GM12878 (cell line): ENCODE data around the gene PRKAG2. TPM values are rescaled to one million over a fixed set of nuclear protein-coding genes. Genes with fewer than 3 reads are reported as not detected.

ENCODE experiments used
- ATAC-seq: fragments of 200-7000 bp; cut with Tn5 transposase; 3 replicates; pipeline ENCODE4 v1.9.1; 2020; ENCODE audit warnings: mild to moderate bottlenecking, moderate library complexity
- BruUV-seq: library from RNA; stranded (reverse); fragments of 400-500 nt; replicated peaks from 2 replicates; lab custom pipeline; 2021; lab: Mats Ljungman, UMichigan
- CTCF ChIA-PET: fragments of 300-600 bp; sonication (Branson Sonifier 250); formaldehyde crosslinking; extraction: SDS; loops from one replicate; lab custom pipeline; 2021; ENCODE audit warnings: inconsistent platforms; lab: Yijun Ruan, JAX
- POLR2A ChIA-PET: fragments of 350-600 bp; formaldehyde crosslinking; extraction: SDS; loops from one replicate; lab custom pipeline; 2021; ENCODE audit warnings: inconsistent platforms; lab: Charles Lee
- RAD21 ChIA-PET: fragments of 300-600 bp; sonication (Branson Sonifier 250); formaldehyde crosslinking; loops from one replicate; lab custom pipeline; 2023; ENCODE audit warnings: antibody characterized with exemption; ENCODE audit not compliant: unreplicated experiment; lab: Charles Lee
- SMC1A ChIA-PET: fragments of 300-600 bp; sonication (Branson Sonifier 250); formaldehyde crosslinking; loops from one replicate; lab custom pipeline; 2023; ENCODE audit not compliant: unreplicated experiment, uncharacterized antibody; lab: Charles Lee
- DNase-seq: peaks from one replicate; pipeline ENCODE4 v3.0.0-alpha.2; 2011; ENCODE audit warnings: low read depth, low spot score
- FAIRE-seq: peaks from 3 replicates; lab custom pipeline; 2011; peaks lifted over from hg19 to GRCh38; lab: Jason Lieb, UNC
- H2AFZ ChIP-seq: 2 replicates; pipeline ENCODE4 v1.6.0; 2011; ENCODE audit warnings: low read depth, low read length, control low read depth; ENCODE audit not compliant: control insufficient read depth
- H3K27ac ChIP-seq: 2 replicates; pipeline ENCODE4 v1.5.1; 2011; ENCODE audit warnings: control low read depth; ENCODE audit not compliant: control insufficient read depth, insufficient read depth
- H3K27me3 ChIP-seq, 2 experiments: replicated peaks in 1 of 2; 2 replicates each; pipeline versions ENCODE4 v1.6.0 to v1.6.1; 2011; ENCODE audit warnings: low read length in 1 of 2; ENCODE audit not compliant: control insufficient read depth in 2 of 2, insufficient read depth in 2 of 2
- H3K36me3 ChIP-seq, 2 experiments: 2 replicates each; pipeline ENCODE4 v1.5.1; 2011; ENCODE audit warnings: low read length in 1 of 2; ENCODE audit not compliant: control insufficient read depth in 2 of 2, insufficient read depth in 2 of 2
- H3K4me1 ChIP-seq: 2 replicates; pipeline ENCODE4 v1.6.1; 2011; ENCODE audit warnings: mild to moderate bottlenecking, low read length, moderate library complexity, mixed read lengths; ENCODE audit not compliant: control insufficient read depth, insufficient read depth
- H3K4me2 ChIP-seq: 2 replicates; pipeline ENCODE4 v1.6.0; 2011; ENCODE audit warnings: control low read depth; ENCODE audit not compliant: control insufficient read depth, insufficient read depth
- H3K4me3 ChIP-seq: fragments of 200-600 bp; sonication (generic); 2 replicates; pipeline ENCODE4 v1.5.1; 2016
- H3K79me2 ChIP-seq: 2 replicates; pipeline ENCODE4 v1.6.0; 2011; ENCODE audit warnings: low read length; ENCODE audit not compliant: control insufficient read depth, insufficient read depth
- H3K9ac ChIP-seq: 2 replicates; pipeline ENCODE4 v1.8.0; 2011; ENCODE audit warnings: low read length, control low read depth, mixed read lengths; ENCODE audit not compliant: control insufficient read depth, insufficient read depth
- H3K9me3 ChIP-seq: replicated peaks from 3 replicates; pipeline ENCODE4 v1.5.1; 2011; ENCODE audit warnings: mild to moderate bottlenecking, low read length; ENCODE audit not compliant: control insufficient read depth, insufficient read depth
- H4K20me1 ChIP-seq: 2 replicates; pipeline ENCODE4 v1.6.0; 2011; ENCODE audit not compliant: control insufficient read depth, insufficient read depth
- BCL11A ChIP-seq: IDR thresholded peaks from 2 replicates; pipeline ENCODE4 v1.6.1; 2011; ENCODE audit warnings: low read depth, low read length
- BHLHE40 ChIP-seq, 2 experiments: fragments of 450-650 bp in 1 of 2; IDR thresholded peaks; 2 replicates each; pipeline ENCODE4 v1.6.1; 2011 to 2017; ENCODE audit warnings: low read depth in 2 of 2, borderline replicate concordance in 1 of 2, improper control_type of control experiment in 1 of 2, low read length in 1 of 2, mild to moderate bottlenecking in 1 of 2
- CBX5 ChIP-seq: sonication (generic); IDR thresholded peaks from 2 replicates; pipeline ENCODE4 v1.6.1; 2016; ENCODE audit warnings: low read depth, moderate library complexity, mild to moderate bottlenecking, inconsistent platforms
- CREB1 ChIP-seq: IDR thresholded peaks from 2 replicates; pipeline ENCODE4 v1.6.1; 2012; ENCODE audit warnings: low read depth, mild to moderate bottlenecking, inconsistent platforms
- CREM ChIP-seq: IDR thresholded peaks from 2 replicates; pipeline ENCODE4 v1.6.1; 2014; ENCODE audit warnings: antibody characterized with exemption, low read depth
- E2F4 ChIP-seq: IDR thresholded peaks from 2 replicates; pipeline ENCODE4 v1.6.1; 2012; ENCODE audit warnings: low read depth, low read length, improper control_type of control experiment
- EED ChIP-seq: sonication (generic); IDR thresholded peaks from 2 replicates; pipeline ENCODE4 v1.6.1; 2016; ENCODE audit warnings: antibody characterized with exemption, low read depth
- ELK1 ChIP-seq: IDR thresholded peaks from 2 replicates; pipeline ENCODE4 v1.6.1; 2012; ENCODE audit warnings: low read depth, low read length, improper control_type of control experiment
- HDAC6 ChIP-seq: fragments of 200-600 bp; sonication (generic); IDR thresholded peaks from one replicate; pipeline ENCODE4 v1.8.0; 2017; ENCODE audit warnings: antibody characterized with exemption; ENCODE audit not compliant: unreplicated experiment
- IRF4 ChIP-seq: IDR thresholded peaks from 2 replicates; pipeline ENCODE4 v1.6.1; 2011; ENCODE audit warnings: low read depth, low read length
- JUNB ChIP-seq: IDR thresholded peaks from 2 replicates; pipeline ENCODE4 v1.6.1; 2016; ENCODE audit warnings: antibody characterized with exemption, mild to moderate bottlenecking
- MEF2A ChIP-seq: IDR thresholded peaks from 2 replicates; pipeline ENCODE4 v1.6.1; 2011; ENCODE audit warnings: low read depth, mild to moderate bottlenecking, low read length, moderate library complexity; ENCODE audit not compliant: insufficient read depth
- MEF2B ChIP-seq: fragments of 450-650 bp; IDR thresholded peaks from 2 replicates; pipeline ENCODE4 v1.6.1; 2018; ENCODE audit warnings: mild to moderate bottlenecking, moderate library complexity; ENCODE audit not compliant: partially characterized antibody, poor library complexity, severe bottlenecking
- MYB ChIP-seq: fragments of 150-350 bp; IDR thresholded peaks from 2 replicates; pipeline ENCODE4 v1.6.1; 2014; ENCODE audit warnings: mild to moderate bottlenecking, low read depth, low read length, borderline replicate concordance
- NFIC ChIP-seq: IDR thresholded peaks from 2 replicates; pipeline ENCODE4 v1.6.1; 2012; ENCODE audit warnings: low read depth, mild to moderate bottlenecking, inconsistent platforms, low read length, moderate library complexity
- PAX5 ChIP-seq: IDR thresholded peaks from 2 replicates; pipeline ENCODE4 v1.6.1; 2011; ENCODE audit warnings: low read depth, low read length, borderline replicate concordance
- POLR2A ChIP-seq: IDR thresholded peaks from 2 replicates; pipeline ENCODE4 v1.6.1; 2011; ENCODE audit warnings: low read depth, mild to moderate bottlenecking, low read length
- RUNX3 ChIP-seq: IDR thresholded peaks from 2 replicates; pipeline ENCODE4 v1.6.1; 2012; ENCODE audit warnings: low read length, inconsistent platforms
- SMAD1 ChIP-seq: fragments of 450-650 bp; IDR thresholded peaks from 2 replicates; pipeline ENCODE4 v1.6.1; 2018; ENCODE audit warnings: mild to moderate bottlenecking, low read depth; ENCODE audit not compliant: partially characterized antibody
- SMARCA5 ChIP-seq: fragments of 450-650 bp; IDR thresholded peaks from 2 replicates; pipeline ENCODE4 v1.6.1; 2017; ENCODE audit warnings: mild to moderate bottlenecking
- SP1 ChIP-seq: IDR thresholded peaks from one replicate; pipeline ENCODE4 v1.6.1; 2011; ENCODE audit warnings: low read depth, low read length
- SRF ChIP-seq, 2 experiments: IDR thresholded peaks; 2 replicates each; pipeline ENCODE4 v1.6.1; 2011; ENCODE audit warnings: low read depth in 2 of 2, low read length in 2 of 2, mild to moderate bottlenecking in 1 of 2, moderate library complexity in 1 of 2
- STAT3 ChIP-seq: IDR thresholded peaks from 2 replicates; pipeline ENCODE4 v1.6.1; 2011; ENCODE audit warnings: low read depth, low read length, improper control_type of control experiment
- TAF1 ChIP-seq: IDR thresholded peaks from 2 replicates; pipeline ENCODE4 v1.6.1; 2011; ENCODE audit warnings: mild to moderate bottlenecking, low read depth, low read length, borderline replicate concordance
- WGBS: methylation state at CpG from one replicate; pipeline ENCODE4 v1.1.6; 2016; ENCODE audit warnings: low lambda C conversion rate; ENCODE audit not compliant: insufficient replicate concordance, insufficient coverage; ENCODE audit errors: missing lambda C conversion rate; 5-methylcytosine and 5-hydroxymethylcytosine counted together
- in situ Hi-C: fragments of 300-500 bp; cut with MboI; formaldehyde crosslinking; loops from 9 replicates; pipeline ENCODE4 v1.14.3; 2018; ENCODE audit warnings: mixed read lengths
- intact Hi-C: fragments of 100-400 bp; cut with micrococcal nuclease; formaldehyde crosslinking; loops from one replicate; pipeline ENCODE4 v1.14.2; 2022; ENCODE audit not compliant: unreplicated experiment
- polyA plus RNA-seq, 11 experiments: library from polyadenylated mRNA; depleted of rRNA in 4 of 11; unstranded in 6 of 11; stranded (reverse) in 5 of 11; fragments of >200 nt; fragmentation: Nextera tagmentation in 4 of 11; fragmentation: Illumina TruSeq in 1 of 11; extraction: Ambion mirVana in 4 of 11; extraction: Trizol in 1 of 11; gene quantifications; 1 replicate in 1 of 11; 2 replicates in 10 of 11; pipeline versions ENCODE4 v1.2.1 to v1.2.3, GENCODE V29; 2011 to 2016; ENCODE audit warnings: inconsistent platforms in 2 of 11, missing spikeins in 2 of 11, low read depth in 1 of 11
- total RNA-seq, 4 experiments: library from RNA; depleted of rRNA in 3 of 4; stranded (reverse); fragments of >200 nt in 3 of 4; fragmentation: Illumina TruSeq in 1 of 4; extraction: Trizol in 1 of 4; gene quantifications; 2 replicates each; pipeline versions ENCODE4 v1.2.1 to v1.2.3, GENCODE V29; 2013 to 2021

PRKAG2 gene
- total and polyA plus RNA-seq, 10 of the 15 experiments (the other 5 are each of a cell fraction or from before 2014, with no cell fraction given): 3.4 to 8.9 (median 6.8) TPM

GRCh38 chr7:151769188-151769821 lies 107.6 kb downstream of the PRKAG2 start:
- Histone ChIP-seq H3K9ac (peak overlapping the region; percentile 25; the same call in 1 of the 2 replicates), H3K4me1 (peaks cover 16% of the 10 kb centered on the region), H4K20me1 (no peaks in the 10 kb centered on the region), H2AFZ (no peak overlapping the region; the same call in none of the 2 replicates), H3K27me3 (no peaks in the 10 kb centered on the region), H3K27ac (0 out of 2 replicates have a peak overlapping the region, but pooled peaks have one; percentile 17), H3K9me3 (no peaks in the 10 kb centered on the region; the same call in 1 of the 3 replicates), H3K4me2 (peak overlapping the region; percentile 11; the same call in 1 of the 2 replicates), H3K4me3 (no peak overlapping the region), H3K79me2 (no peaks in the 10 kb centered on the region), H3K36me3 (no peaks in the 10 kb centered on the region)
- ChIA-PET RAD21 (no interaction called here), POLR2A (no interaction called here), SMC1A (interaction anchor here (0.6 kb wide), 1 partner anchor 454 kb away, joined by 4 read pairs; no protein-coding TSS in a partner anchor), CTCF (interaction anchor here (2.0 kb wide), 1 partner anchor 14 kb away, joined by 21 read pairs; no protein-coding TSS in a partner anchor)
- ATAC-seq (peak; percentile 90), FAIRE-seq (peak; percentile 89), DNase-seq (peak; percentile 60)
- BruUV-seq: no TSS peak
- in situ Hi-C loops (no loop called here), intact Hi-C loops (no loop called here)
- WGBS: 22% methylated on average over 11 of the region's 11 CpGs
- TF ChIP-seq BHLHE40 (IDR thresholded peaks at IDR 0.05; ENCODE audit: borderline replicate concordance in 1 of 2, low read depth in 2 of 2, low read length in 1 of 2): 0 out of 4 replicates have a peak, but pooled peaks of 1 of the 2 experiments have one; percentile 24
- peak; percentile 49 for TF ChIP-seq SP1
- peak; percentile 55; the same call in 1 of the 2 replicates for TF ChIP-seq MEF2A
- TF ChIP-seq SRF (IDR thresholded peaks at IDR 0.05; ENCODE audit: low read depth in 2 of 2, low read length in 2 of 2): peak; percentile 86 to 97
- TF ChIP-seq TAF1: 0 out of 2 replicates have a peak, but pooled peaks have one; percentile 23
- TF ChIP-seq ELK1: 0 out of 2 replicates have a peak, but pooled peaks have one; percentile 22
- no peak for TF ChIP-seq MYB
- TF ChIP-seq CBX5: 0 out of 2 replicates have a peak, but pooled peaks have one; percentile 45
- no peak for TF ChIP-seq E2F4
- no peak for TF ChIP-seq MEF2B
- TF ChIP-seq RUNX3: peak; percentile 94
- 0 out of 2 replicates have a peak, but pooled peaks have one; percentile 9 for TF ChIP-seq IRF4
- no peak for TF ChIP-seq HDAC6
- TF ChIP-seq BCL11A: 0 out of 2 replicates have a peak, but pooled peaks have one; percentile 12
- peak; percentile 47; the same call in 1 of the 2 replicates for TF ChIP-seq PAX5
- no peak for TF ChIP-seq SMAD1
- no peak for TF ChIP-seq SMARCA5
- 0 out of 2 replicates have a peak, but pooled peaks have one; percentile 36 for TF ChIP-seq STAT3
- peak; percentile 56; the same call in 1 of the 2 replicates for TF ChIP-seq NFIC
- 0 out of 2 replicates have a peak, but pooled peaks have one; percentile 33 for TF ChIP-seq CREM
- peak; percentile 31; the same call in 1 of the 2 replicates for TF ChIP-seq CREB1
- 0 out of 2 replicates have a peak, but pooled peaks have one; percentile 17 for TF ChIP-seq JUNB
- peak; percentile 36; the same call in 1 of the 2 replicates for TF ChIP-seq POLR2A
- TF ChIP-seq EED: 0 out of 2 replicates have a peak, but pooled peaks have one; percentile 8
